ENCODE results near the gene ZNF101.

ZNF101 gene

GRCh38 chr19:19649155-19649554 is 19.5 kb upstream of the ZNF101 start:
- H3K18ac ChIP-seq (ENCODE audit: low read length), result no peak overlapping the region
- peaks cover 4% of the 10 kb centered on the region for H3K9me3 ChIP-seq (ENCODE audit: insufficient read depth, low read depth, low read length)
- no peak overlapping the region for H3K9ac ChIP-seq (ENCODE audit: low read length)
- H3K4me3 ChIP-seq (ENCODE audit: low read depth, low read length), result no peak overlapping the region
- no peak overlapping the region for H4K91ac ChIP-seq (ENCODE audit: low read depth, low read length)
- DNase-seq, result no peak
- no peak overlapping the region for H3K14ac ChIP-seq (ENCODE audit: low read length)
- H3K36me3 ChIP-seq (ENCODE audit: control insufficient read depth in 1 of 2, insufficient read depth in 2 of 2, low read length in 2 of 2), result peaks cover 79 to 84% of the 10 kb centered on the region in 2 experiments
- H3K4me1 ChIP-seq (ENCODE audit: control insufficient read depth in 1 of 2, insufficient read depth in 2 of 2, low read length in 2 of 2), result no peaks in the 10 kb centered on the region
- no peak overlapping the region for H3K4ac ChIP-seq (ENCODE audit: low read depth, low read length)
- H3K79me2 ChIP-seq (ENCODE audit: control insufficient read depth, insufficient read depth, low read length, poor library complexity), result no peaks in the 10 kb centered on the region
- no CpG with 5 or more reads among the region's 6 CpGs for WGBS (ENCODE audit: extremely low coverage, insufficient coverage, insufficient read length)
- no peaks in the 10 kb centered on the region for H3K27me3 ChIP-seq (ENCODE audit: insufficient read depth, low read length)
- H4K8ac ChIP-seq (ENCODE audit: low read depth, low read length), result no peak overlapping the region
- H3K79me1 ChIP-seq (ENCODE audit: low read length), result no peaks in the 10 kb centered on the region
- no peak overlapping the region for H3K23ac ChIP-seq (ENCODE audit: low read length)
- H2BK12ac ChIP-seq (ENCODE audit: low read length), result no peak overlapping the region
- no peak overlapping the region for H3K4me2 ChIP-seq (ENCODE audit: low read length)
- H2AFZ ChIP-seq (ENCODE audit: insufficient read depth, low read length, poor library complexity), result no peak overlapping the region
- no peak overlapping the region for H2BK5ac ChIP-seq (ENCODE audit: low read depth, low read length, poor library complexity)
- H4K12ac ChIP-seq (ENCODE audit: low read depth, low read length), result no peak overlapping the region
- no peak overlapping the region for H2BK120ac ChIP-seq (ENCODE audit: insufficient read depth, low read length, poor library complexity)
- H2AK5ac ChIP-seq (ENCODE audit: low read length), result no peak overlapping the region
- H3K27ac ChIP-seq (ENCODE audit: low read depth, low read length), result no peak overlapping the region

GRCh38 chr19:19649580-19649995 is 19.1 kb upstream of the ZNF101 start:
- Histone ChIP-seq H3K4me2 (ENCODE audit: low read length) (no peak overlapping the region), H3K27ac (ENCODE audit: low read depth, low read length) (no peak overlapping the region), H3K4me1 (ENCODE audit: control insufficient read depth in 1 of 2, insufficient read depth in 2 of 2, low read length in 2 of 2) (no peaks in the 10 kb centered on the region), H4K8ac (ENCODE audit: low read depth, low read length) (no peak overlapping the region), H2BK120ac (ENCODE audit: insufficient read depth, low read length, poor library complexity) (no peak overlapping the region), H3K18ac (ENCODE audit: low read length) (no peak overlapping the region), H3K36me3 (ENCODE audit: control insufficient read depth in 1 of 2, insufficient read depth in 2 of 2, low read length in 2 of 2) (peaks cover 84 to 86% of the 10 kb centered on the region in 2 experiments), H3K9me3 (ENCODE audit: insufficient read depth, low read depth, low read length) (peaks cover 4% of the 10 kb centered on the region), H4K12ac (ENCODE audit: low read depth, low read length) (no peak overlapping the region), H3K4me3 (ENCODE audit: low read depth, low read length) (no peak overlapping the region), H3K79me2 (ENCODE audit: control insufficient read depth, insufficient read depth, low read length, poor library complexity) (no peaks in the 10 kb centered on the region), H4K91ac (ENCODE audit: low read depth, low read length) (no peak overlapping the region), H2BK12ac (ENCODE audit: low read length) (no peak overlapping the region), H2AK5ac (ENCODE audit: low read length) (no peak overlapping the region), H3K79me1 (ENCODE audit: low read length) (no peaks in the 10 kb centered on the region), H3K23ac (ENCODE audit: low read length) (no peak overlapping the region), H2BK5ac (ENCODE audit: low read depth, low read length, poor library complexity) (no peak overlapping the region), H2AFZ (ENCODE audit: insufficient read depth, low read length, poor library complexity) (no peak overlapping the region), H3K27me3 (ENCODE audit: insufficient read depth, low read length) (no peaks in the 10 kb centered on the region), H3K4ac (ENCODE audit: low read depth, low read length) (no peak overlapping the region), H3K9ac (ENCODE audit: low read length) (no peak overlapping the region), H3K14ac (ENCODE audit: low read length) (no peak overlapping the region)
- WGBS (ENCODE audit: extremely low coverage, insufficient coverage, insufficient read length), result no CpG with 5 or more reads among the region's 22 CpGs
- DNase-seq, result no peak

GRCh38 chr19:19650331-19650730 is 18.3 kb upstream of the ZNF101 start:
- Histone ChIP-seq H4K12ac (ENCODE audit: low read depth, low read length) (no peak overlapping the region), H4K91ac (ENCODE audit: low read depth, low read length) (no peak overlapping the region), H3K4ac (ENCODE audit: low read depth, low read length) (no peak overlapping the region), H4K8ac (ENCODE audit: low read depth, low read length) (no peak overlapping the region), H3K36me3 (ENCODE audit: control insufficient read depth in 1 of 2, insufficient read depth in 2 of 2, low read length in 2 of 2) (peaks cover 86 to 89% of the 10 kb centered on the region in 2 experiments), H3K4me3 (ENCODE audit: low read depth, low read length) (no peak overlapping the region), H3K27ac (ENCODE audit: low read depth, low read length) (no peak overlapping the region), H2AK5ac (ENCODE audit: low read length) (no peak overlapping the region), H3K79me1 (ENCODE audit: low read length) (no peaks in the 10 kb centered on the region), H2BK12ac (ENCODE audit: low read length) (no peak overlapping the region), H2AFZ (ENCODE audit: insufficient read depth, low read length, poor library complexity) (no peak overlapping the region), H2BK5ac (ENCODE audit: low read depth, low read length, poor library complexity) (no peak overlapping the region), H3K9ac (ENCODE audit: low read length) (no peak overlapping the region), H3K4me1 (ENCODE audit: control insufficient read depth in 1 of 2, insufficient read depth in 2 of 2, low read length in 2 of 2) (no peaks in the 10 kb centered on the region), H3K23ac (ENCODE audit: low read length) (no peak overlapping the region), H3K14ac (ENCODE audit: low read length) (no peak overlapping the region), H3K9me3 (ENCODE audit: insufficient read depth, low read depth, low read length) (peaks cover 4% of the 10 kb centered on the region), H3K4me2 (ENCODE audit: low read length) (no peak overlapping the region), H2BK120ac (ENCODE audit: insufficient read depth, low read length, poor library complexity) (no peak overlapping the region), H3K27me3 (ENCODE audit: insufficient read depth, low read length) (no peaks in the 10 kb centered on the region), H3K18ac (ENCODE audit: low read length) (no peak overlapping the region), H3K79me2 (ENCODE audit: control insufficient read depth, insufficient read depth, low read length, poor library complexity) (no peaks in the 10 kb centered on the region)
- no CpG with 5 or more reads among the region's 9 CpGs for WGBS (ENCODE audit: extremely low coverage, insufficient coverage, insufficient read length)
- no peak for DNase-seq

GRCh38 chr19:19651076-19651475 is 17.6 kb upstream of the ZNF101 start:
- Histone ChIP-seq H3K14ac (ENCODE audit: low read length) (no peak overlapping the region), H3K9ac (ENCODE audit: low read length) (no peak overlapping the region), H4K12ac (ENCODE audit: low read depth, low read length) (no peak overlapping the region), H2BK5ac (ENCODE audit: low read depth, low read length, poor library complexity) (no peak overlapping the region), H3K9me3 (ENCODE audit: insufficient read depth, low read depth, low read length) (peaks cover 4% of the 10 kb centered on the region), H2BK12ac (ENCODE audit: low read length) (no peak overlapping the region), H2BK120ac (ENCODE audit: insufficient read depth, low read length, poor library complexity) (no peak overlapping the region), H3K4me3 (ENCODE audit: low read depth, low read length) (no peak overlapping the region), H2AFZ (ENCODE audit: insufficient read depth, low read length, poor library complexity) (no peak overlapping the region), H3K27me3 (ENCODE audit: insufficient read depth, low read length) (no peaks in the 10 kb centered on the region), H3K4me1 (ENCODE audit: control insufficient read depth in 1 of 2, insufficient read depth in 2 of 2, low read length in 2 of 2) (no peaks in the 10 kb centered on the region), H3K36me3 (ENCODE audit: control insufficient read depth in 1 of 2, insufficient read depth in 2 of 2, low read length in 2 of 2) (peaks cover 86 to 89% of the 10 kb centered on the region in 2 experiments), H3K79me1 (ENCODE audit: low read length) (no peaks in the 10 kb centered on the region), H3K79me2 (ENCODE audit: control insufficient read depth, insufficient read depth, low read length, poor library complexity) (no peaks in the 10 kb centered on the region), H3K18ac (ENCODE audit: low read length) (no peak overlapping the region), H4K91ac (ENCODE audit: low read depth, low read length) (no peak overlapping the region), H3K4ac (ENCODE audit: low read depth, low read length) (no peak overlapping the region), H3K27ac (ENCODE audit: low read depth, low read length) (no peak overlapping the region), H3K23ac (ENCODE audit: low read length) (no peak overlapping the region), H2AK5ac (ENCODE audit: low read length) (no peak overlapping the region), H3K4me2 (ENCODE audit: low read length) (no peak overlapping the region), H4K8ac (ENCODE audit: low read depth, low read length) (no peak overlapping the region)
- WGBS (ENCODE audit: extremely low coverage, insufficient coverage, insufficient read length), result no CpG with 5 or more reads among the region's 13 CpGs
- DNase-seq, result no peak
